Activated CD8-positive, alpha-beta memory T cell treated with anti-CD3 and anti-CD28 coated beads for 36 hours (primary cell): Measurements from ENCODE around the gene NPC2. TPM values are rescaled to one million over a fixed set of nuclear protein-coding genes. Genes with fewer than 3 reads are reported as not detected.

Experiments used
- CTCF ChIA-PET: fragments of 350-600 bp; sonication (Branson Sonifier 250); formaldehyde crosslinking; loops from one replicate; lab custom pipeline; 2021; ENCODE audit warnings: antibody characterized with exemption; lab: Charles Lee
- POLR2A ChIA-PET: fragments of 350-600 bp; sonication (Branson Sonifier 250); formaldehyde crosslinking; loops from one replicate; lab custom pipeline; 2021; ENCODE audit warnings: antibody characterized with exemption; lab: Charles Lee
- total RNA-seq, 2 experiments: library from RNA; stranded (reverse); gene quantifications; one replicate each; pipeline ENCODE4 v1.2.3, GENCODE V29; 2021

The NPC2 gene
- total RNA-seq, 2 experiments from 2014 or later = 12.4 to 13.4 TPM

DNA sequence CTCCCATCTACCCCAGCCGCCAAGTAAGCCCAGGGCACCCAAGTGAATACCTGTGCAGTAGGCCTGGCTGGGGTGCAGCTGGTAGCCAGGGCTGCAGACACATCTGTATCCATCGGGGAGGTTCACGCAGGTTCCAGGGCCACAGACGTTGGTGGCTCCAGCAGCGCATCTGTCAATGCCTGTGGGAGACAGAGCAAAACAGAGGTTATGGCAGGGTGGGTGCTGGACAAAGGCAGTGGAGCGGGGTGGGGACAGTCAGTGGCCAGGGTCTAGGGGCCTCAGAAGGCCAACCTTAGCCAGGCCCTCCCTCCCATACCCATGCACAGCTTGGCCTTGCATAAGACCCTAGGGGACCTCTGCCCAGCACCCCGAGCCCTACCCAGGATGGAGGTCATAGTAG is 29.6 kb upstream of the NPC2 start:
- ChIA-PET POLR2A (no interaction called here), CTCF (no interaction called here)

GRCh38 chr14:74521756-74522155 is 28.7 kb upstream of the NPC2 start:
- CTCF ChIA-PET = no interaction called here
- POLR2A ChIA-PET = no interaction called here

GRCh38 chr14:74519316-74520074 is 26.4 kb upstream of the NPC2 start:
- CTCF ChIA-PET = no interaction called here
- POLR2A ChIA-PET = no interaction called here

DNA sequence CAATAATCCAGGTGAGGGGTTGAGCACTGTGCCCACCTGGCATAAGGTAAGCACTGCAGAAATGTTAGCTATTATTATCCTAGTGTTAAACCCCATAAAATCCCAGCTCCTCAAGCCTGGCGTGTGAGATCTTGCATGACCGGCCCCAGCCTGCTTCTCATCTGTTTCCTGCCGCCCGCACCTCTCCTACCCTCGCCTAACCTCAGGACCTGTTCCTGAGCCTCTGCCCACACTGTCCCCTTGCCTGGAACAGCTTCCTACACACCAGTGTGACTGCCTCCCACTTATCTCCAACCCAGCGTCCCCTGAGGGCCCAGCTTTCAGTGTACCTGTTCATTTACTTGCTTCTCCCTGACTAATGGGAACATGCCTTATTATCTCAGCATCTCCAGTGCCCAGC is 25.1 kb upstream of the NPC2 start:
- CTCF ChIA-PET = no interaction called here
- POLR2A ChIA-PET = no interaction called here

GRCh38 chr14:74517731-74518130 is 24.6 kb upstream of the NPC2 start:
- ChIA-PET CTCF (no interaction called here), POLR2A (no interaction called here)

DNA sequence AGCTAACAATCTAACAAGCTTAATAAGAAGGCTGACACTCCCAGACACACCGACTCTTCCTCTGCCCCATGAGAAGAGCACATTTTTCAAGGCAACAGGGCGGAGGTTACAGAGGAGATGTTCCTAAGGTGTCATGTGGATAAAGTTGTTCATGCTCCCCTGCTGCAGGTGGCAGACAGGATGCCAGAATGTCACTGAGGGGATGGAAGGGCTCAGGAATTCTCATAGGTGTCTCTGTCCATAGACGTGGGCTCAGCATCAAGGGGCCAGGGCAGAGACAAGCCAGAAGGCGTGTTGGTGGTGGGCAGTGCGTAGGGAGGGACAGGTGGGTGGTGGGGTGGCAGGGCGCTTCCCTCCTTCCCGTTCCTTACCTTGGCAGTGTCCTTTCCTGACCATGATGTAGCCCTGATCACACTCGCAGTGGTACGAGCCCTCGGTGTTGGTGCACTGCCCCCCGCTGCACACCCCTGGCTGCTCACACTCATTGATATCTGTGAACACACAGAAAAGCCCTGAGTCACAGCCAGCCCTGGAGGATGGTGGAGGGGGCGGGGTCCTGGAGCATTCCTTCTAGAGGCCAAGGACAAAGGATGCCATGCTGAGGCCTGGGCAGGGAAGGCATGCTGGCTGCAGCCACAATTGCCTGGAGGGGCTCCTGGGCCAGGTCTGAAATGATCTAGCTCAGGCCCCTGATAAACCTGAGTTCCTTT is 23.5 kb upstream of the NPC2 start:
- CTCF ChIA-PET = no interaction called here
- POLR2A ChIA-PET = no interaction called here

GRCh38 chr14:74515891-74516412 is 22.8 kb upstream of the NPC2 start:
- CTCF ChIA-PET = no interaction called here

GRCh38 chr14:74514471-74514941 is 21.4 kb upstream of the NPC2 start:
- ChIA-PET CTCF (no interaction called here), POLR2A (no interaction called here)

More at GRCh38 chr14:74515891-74516412, 22.8 kb upstream of the NPC2 start:
- POLR2A ChIA-PET = no interaction called here

DNA sequence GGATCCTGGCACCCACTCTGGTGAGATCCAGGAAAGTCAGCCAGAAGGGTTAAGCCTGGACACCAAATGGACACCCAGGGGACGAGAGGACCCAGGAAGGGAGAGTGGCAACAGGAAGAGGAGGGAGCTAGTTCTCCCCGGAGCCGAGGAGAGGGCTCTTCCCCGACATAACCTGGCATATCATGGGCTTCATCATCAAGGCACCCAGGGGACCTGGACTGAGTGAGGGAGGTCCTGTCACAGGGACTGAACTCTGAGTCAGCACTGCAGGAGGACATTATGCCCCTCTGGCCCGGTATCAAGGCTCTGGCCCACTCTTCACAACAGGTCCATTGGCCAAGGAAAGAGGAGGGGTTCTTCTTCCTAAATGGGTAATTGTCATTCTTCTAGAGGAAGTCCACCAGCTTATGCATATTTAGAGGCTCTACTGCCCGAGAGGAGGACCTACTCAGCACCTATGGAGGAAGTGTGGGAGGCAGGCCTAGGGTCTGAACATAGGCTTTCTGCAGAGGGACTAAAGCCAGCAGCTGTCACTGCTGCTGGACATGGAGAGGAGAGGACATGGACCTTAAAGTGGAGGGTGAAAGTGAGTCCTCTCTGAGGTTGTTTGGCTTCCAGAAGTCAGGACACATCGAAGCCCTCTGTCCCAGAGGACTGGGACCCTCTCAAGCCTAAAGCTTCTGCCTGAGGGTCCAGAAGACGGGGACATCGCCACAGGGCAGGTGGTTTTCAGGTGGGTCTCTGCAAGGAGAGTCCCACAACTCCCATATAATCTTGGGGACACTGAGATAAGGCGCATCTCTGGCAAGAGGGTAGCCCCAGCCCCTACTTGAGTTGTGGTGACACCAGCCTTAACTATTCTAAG is 19.1 kb upstream of the NPC2 start:
- CTCF ChIA-PET = interaction anchor here (0.5 kb wide), 1 partner anchor 193 kb away, joined by 4 read pairs; no protein-coding TSS in a partner anchor
- POLR2A ChIA-PET = no interaction called here

GRCh38 chr14:74510959-74511409 is 17.9 kb upstream of the NPC2 start:
- CTCF ChIA-PET = no interaction called here
- POLR2A ChIA-PET = no interaction called here

DNA sequence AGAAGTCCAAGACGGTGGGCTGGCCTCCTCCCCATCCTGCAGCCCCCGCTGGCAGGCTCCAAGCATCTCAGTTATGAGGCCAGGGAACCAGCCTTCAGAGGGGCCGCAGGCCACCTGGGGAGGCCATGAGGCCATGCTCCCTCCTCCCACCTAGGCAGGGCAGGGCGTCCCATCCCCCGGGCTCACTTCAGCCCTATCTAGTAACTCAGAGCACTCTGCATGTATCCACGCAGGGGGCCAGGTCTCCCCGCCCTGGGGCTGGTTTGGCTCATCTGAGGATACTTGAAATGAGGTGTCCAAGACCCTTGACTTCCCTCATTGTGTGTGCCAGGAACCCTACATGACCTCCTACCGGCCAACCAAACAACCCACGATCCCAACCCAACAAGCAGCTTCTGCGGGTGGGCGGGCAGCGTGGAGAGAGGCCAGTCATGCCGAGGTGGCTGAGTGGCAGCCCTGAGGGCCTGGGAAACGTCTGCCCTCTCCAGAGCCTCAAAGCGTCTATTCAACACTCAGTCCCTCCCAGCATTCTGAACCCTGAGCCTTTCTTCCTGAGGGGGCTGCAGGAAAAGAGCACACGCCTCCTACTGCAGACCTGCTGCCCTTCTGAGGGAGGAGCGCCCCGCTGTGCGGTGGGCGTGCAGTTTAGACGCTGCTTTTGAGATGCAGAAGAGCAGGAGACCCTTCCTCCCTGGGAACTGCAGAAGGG is 17.3 kb upstream of the NPC2 start:
- ChIA-PET POLR2A (no interaction called here), CTCF (no interaction called here)

DNA sequence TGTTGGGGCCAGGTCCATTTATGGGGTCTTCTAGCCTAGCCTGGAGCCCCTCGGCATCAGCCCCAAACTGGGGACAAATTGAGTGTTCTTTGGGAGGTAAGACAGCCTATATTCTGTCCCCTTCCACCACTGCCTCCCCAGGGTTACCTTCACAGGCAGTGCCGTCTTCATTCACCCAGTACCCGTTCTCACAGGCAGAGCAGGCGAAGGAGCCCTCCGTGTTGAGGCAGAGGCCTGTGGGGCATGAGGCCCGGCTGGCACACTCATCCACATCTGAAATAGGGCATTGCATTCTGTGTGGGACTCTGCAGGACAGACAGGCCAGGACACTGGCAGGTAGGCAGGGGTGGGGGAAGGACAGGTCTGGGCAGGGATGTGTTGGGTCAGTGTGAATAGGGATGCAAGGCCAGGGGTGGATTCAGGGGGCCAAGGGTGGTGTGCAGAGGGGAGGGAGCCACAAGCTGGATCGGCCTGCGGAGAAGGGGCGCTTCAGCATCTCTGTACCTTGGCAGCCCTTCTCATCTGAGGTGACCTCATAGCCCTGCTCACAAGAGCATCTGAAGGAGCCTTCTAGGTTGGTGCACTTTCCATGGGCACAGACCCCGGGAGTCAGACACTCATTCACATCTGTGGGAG is 16.6 kb upstream of the NPC2 start:
- POLR2A ChIA-PET = no interaction called here
- CTCF ChIA-PET = no interaction called here

DNA sequence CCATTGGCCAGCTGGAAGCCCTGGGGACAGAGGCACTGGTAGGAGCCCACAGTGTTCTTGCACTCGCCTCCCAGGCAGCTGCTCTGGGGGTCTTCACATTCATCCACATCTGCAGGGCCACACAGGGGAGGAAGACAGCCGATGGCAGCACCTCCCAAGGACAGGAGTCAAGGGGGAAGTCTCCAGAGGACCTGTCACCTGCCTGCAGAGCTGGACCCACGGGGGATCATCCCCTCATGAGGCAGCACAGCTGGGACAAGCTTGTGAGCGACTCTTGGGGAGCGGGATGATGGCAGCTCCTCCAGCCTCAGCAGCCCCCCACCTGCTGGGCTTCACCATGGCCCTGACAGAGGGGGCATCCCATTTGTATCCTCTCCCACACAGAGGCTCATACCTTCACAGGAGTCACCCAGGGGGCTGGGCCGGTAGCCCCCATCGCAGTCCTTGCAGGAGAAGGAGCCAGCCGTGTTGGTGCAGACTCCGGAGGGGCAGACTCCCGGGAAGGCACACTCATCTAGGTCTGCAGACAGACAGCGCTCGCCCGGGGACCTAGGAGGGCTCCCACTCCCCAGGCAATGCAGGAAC is 15.8 kb upstream of the NPC2 start:
- ChIA-PET CTCF (no interaction called here), POLR2A (no interaction called here)

- CTCF ChIA-PET = no interaction called here
These were observed 15.2 kb upstream of the NPC2 start for GRCh38 chr14:74508292-74508731.

DNA sequence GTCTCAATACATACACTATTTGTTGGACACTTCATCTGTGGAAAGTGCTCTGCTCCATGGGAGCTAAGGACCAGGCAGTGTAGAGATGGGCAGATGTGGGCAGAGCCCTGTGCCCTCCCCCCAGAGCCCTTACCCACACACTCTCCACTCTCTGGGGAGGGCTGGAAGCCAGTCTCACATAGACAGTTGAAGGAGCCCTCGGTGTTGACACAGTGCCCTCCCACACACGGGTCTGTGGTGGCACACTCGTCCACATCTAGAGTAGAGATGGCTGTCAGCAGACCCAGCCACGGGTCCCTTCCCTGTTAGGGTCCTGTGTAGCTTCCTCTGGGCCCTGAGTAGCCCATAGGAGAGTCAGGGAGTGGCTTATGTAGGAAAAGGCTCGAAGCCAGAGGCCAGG is 14.7 kb upstream of the NPC2 start:
- ChIA-PET POLR2A (no interaction called here), CTCF (no interaction called here)

More at GRCh38 chr14:74508292-74508731, 15.2 kb upstream of the NPC2 start:
- POLR2A ChIA-PET = no interaction called here

- ChIA-PET CTCF (no interaction called here), POLR2A (no interaction called here)
These were observed 14.0 kb upstream of the NPC2 start for GRCh38 chr14:74507085-74507484.

DNA sequence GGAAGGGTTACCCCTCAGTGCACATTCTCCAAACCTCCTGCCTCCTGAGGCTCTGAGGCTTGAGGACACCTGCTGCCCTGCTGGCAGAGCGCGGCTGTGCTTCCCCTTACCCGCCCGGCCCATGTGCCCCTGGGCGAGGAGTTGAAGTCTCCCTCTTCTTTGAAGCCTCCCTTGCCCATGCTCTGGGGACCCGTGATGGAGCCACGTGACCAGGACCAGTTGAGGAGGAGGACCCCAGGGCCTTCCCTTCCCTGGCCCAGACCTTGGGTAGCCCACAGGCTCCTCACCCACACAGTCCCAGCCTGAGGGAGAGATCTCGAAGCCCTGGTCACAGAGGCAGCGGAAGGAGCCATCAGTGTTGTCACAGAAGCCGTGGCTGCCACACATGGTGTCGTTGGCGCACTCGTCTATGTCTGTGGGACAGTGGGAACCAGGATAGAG is 13.3 kb upstream of the NPC2 start:
- ChIA-PET POLR2A (no interaction called here), CTCF (no interaction called here)

DNA sequence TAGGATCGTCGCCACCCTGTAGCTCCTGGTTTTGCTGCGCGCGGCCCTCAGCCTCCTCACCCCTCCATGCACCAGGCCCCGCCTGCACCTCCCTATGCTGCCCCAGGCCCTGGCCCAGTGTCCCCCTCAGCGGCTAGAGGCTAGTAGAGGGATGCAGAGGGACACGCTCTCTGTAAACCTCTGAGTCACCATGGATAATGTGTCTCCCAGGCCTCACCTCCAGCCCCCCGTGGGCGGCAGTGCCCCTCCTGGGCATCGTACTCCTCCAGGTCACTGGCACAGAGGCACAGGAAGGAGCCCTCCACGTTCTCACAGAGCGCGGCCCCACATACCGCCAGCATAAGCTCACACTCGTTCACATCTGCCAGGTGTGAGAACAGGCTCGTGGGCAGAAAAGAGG is 12.7 kb upstream of the NPC2 start:
- CTCF ChIA-PET = no interaction called here

More for the DNA sequence above, 12.7 kb upstream of the NPC2 start:
- POLR2A ChIA-PET = no interaction called here
